GM12892 (cell line): ENCODE results near the gene STX3.

Experiments
- POLR2A ChIP-seq: IDR thresholded peaks from 2 replicates; pipeline ENCODE4 v1.6.1; 2011; ENCODE audit warnings: low read depth, low read length, control low read depth
- POLR2AphosphoS5 ChIP-seq: IDR thresholded peaks from 2 replicates; pipeline ENCODE4 v1.6.1; 2011; ENCODE audit warnings: low read depth, low read length, control low read depth

GRCh38 chr11:59792507-59792906 is 37.3 kb downstream of the STX3 start:
- no peak for TF ChIP-seq POLR2AphosphoS5
- TF ChIP-seq POLR2A = no peak
